NCI-H1930 (cell line): ENCODE data around the gene GPR34.
"Not testable (repeated sequence)": the region's sequence is repeated elsewhere in the genome, so short reads cannot be mapped to it uniquely, and the experiment has no call there.

Source experiments
- DNase-seq, 2 experiments: peaks; one replicate each; lab custom pipeline; 2025; lab: John Stamatoyannopoulos, UW

Gene GPR34, protein sequence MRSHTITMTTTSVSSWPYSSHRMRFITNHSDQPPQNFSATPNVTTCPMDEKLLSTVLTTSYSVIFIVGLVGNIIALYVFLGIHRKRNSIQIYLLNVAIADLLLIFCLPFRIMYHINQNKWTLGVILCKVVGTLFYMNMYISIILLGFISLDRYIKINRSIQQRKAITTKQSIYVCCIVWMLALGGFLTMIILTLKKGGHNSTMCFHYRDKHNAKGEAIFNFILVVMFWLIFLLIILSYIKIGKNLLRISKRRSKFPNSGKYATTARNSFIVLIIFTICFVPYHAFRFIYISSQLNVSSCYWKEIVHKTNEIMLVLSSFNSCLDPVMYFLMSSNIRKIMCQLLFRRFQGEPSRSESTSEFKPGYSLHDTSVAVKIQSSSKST

DNA sequence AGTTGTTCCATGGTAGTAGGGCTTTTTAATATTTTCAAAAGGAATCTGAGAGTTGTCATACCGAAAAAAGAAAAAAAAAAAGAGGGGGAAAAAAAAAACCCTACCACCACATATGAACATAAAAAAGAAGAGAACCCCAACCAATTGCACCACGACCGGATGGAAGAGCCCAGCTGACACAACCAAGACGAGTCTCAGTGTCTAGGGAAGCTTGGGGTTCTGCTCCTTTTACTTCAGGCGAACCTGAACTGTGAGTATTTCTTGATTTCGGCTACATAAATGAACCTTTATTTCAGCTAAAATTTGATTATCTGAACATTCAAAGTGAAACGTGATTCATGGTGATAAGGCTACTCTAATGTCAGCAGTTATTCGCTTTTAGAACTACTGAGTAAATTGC is at the start of gene GPR34:
TSS of gene GPR34 (plus strand) at position 139 of the 400 bp plus-strand sequence. CDS start 6,661 bp downstream, outside the sequence.
- DNase-seq = no peak

DNA sequence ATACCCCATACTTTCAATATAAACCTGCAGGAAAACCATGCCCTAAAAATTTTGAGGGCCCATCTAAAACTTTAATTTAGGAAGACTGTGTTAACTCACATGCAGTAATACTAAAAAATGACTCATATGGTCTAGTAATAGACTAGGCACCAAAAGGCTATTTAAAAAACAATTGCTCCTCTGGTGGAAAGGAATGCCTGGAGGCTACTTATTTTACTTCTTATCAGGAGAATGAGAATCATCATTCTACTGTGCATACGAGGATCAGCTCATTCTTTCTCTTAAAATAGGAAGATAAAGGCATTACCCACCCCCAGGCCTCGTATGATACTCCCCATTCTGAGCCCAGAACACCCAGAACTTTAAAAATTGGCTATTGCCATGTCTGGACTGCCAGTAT is 42.6 kb upstream of the GPR34 start:
- not testable (repeated sequence) for DNase-seq

- DNase-seq = no peak
These were observed 35.6 kb upstream of the GPR34 start for GRCh38 chrX:41653125-41653524.

DNA sequence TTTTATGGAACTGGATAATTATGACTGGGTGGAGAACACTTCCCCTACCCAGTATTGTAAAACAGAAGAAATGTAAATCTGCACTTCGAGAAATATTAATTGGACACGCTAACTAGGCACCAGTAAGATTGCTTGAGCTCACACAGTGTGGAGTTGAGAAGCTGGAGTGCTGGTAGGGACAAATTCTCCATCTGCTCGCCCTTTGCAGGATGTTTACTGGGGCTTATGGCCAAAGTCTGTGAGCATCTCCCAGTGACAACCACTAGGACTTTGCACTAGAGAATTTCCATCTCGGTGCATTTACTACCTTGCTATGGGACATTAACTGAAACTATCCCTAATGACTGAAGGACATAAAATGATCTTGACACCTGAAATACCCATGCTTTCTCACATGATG is 33.7 kb upstream of the GPR34 start:
- DNase-seq = no peak

DNA sequence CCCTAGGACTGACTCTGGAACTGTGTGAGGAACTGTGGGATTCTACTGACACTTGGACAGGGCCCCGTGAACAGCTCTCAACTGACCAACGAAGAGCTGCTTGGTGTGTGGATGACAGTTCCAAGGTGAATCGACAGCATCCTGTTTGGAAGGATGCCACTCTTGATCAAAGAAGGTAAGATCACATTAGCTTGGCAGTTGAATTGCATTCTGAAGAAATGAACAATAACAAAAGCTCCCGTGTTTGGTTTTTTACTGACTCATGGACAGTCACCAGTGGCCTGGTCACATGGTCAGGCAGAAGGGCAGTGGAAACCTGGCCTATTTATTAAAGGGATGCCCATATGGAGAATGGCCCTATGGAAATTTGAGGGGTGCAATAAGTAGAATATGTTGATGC is 33.1 kb upstream of the GPR34 start:
- no peak for DNase-seq

DNA sequence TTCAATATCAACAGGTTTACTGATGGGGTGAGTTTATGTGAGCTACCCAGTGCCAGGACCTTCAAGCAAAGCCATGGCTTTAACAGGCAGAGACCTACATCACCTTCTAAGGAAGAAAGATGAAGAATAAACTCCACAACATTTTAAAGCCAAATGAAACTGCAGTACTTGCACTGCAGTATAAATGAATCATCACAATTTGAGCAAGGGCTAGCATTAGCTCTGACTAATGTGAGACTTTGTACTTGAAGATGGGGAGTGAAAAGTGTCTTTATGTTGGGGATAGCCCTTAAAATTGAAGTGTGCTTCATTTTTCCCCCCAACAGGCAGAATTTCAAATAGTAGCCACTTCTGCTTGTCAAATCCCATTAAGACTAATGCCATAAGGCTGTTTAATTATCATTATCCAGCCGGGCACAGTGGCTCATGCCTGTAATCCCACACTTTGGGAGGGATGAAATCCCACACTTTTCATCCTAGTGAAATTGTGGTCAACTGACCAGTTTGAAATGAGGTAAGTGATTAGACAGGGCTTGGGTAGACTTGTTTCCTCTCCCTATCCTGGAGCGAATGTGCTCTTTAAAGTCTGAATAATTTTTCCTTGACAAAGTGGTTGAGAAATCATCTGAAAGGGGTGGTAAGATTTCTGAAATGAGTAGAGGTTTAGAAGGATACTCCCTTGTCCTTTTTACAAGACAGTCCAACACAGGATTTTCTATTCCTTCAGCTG is 27.2 kb upstream of the GPR34 start:
- no peak for DNase-seq

DNA sequence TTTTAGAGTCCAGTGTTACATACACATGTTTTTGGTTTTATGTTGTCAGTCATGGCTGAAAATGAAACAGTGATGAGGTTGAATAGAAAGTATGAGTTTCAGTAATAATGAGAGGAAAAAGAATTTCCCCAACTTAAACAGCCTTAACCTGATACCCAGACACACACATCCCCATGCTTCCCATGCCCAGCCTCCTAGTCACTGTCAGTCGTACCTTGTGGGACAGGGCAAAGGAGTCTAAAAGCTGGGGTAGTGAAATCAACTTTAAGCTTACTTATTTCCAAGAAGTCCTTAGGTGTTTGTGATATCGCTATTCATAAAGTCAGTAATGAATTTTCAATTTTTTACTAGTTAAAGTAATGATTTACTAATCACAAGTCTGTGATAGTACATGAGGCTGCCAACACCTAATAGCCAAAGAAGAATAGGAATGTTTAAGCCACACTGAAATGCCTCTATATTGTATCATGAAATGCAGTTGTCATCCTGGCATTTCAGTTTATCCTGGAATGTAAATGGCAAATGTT is 24.3 kb upstream of the GPR34 start:
- no peak for DNase-seq

- DNase-seq = no peak
These were observed 23.9 kb upstream of the GPR34 start for GRCh38 chrX:41664908-41665307.

DNA sequence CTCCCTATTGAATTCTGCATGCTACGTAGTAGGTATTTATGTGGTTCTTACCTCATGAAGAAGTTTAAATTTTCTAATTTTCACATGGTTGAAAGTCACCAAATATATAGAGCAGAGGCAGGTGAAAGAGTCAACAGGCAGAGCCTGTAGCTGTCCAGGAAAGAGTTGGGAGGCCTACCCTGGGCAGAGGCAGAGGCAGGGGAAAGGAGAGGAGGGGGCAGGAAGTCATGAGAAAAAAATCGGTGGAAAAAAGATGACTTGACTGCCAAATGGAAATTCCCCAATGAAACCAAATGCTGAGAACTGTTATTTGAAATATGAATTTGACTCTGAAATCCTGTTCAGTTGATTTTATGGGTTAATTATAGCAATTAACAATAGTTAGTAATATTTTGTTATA is 23.1 kb upstream of the GPR34 start:
- no peak for DNase-seq

DNA sequence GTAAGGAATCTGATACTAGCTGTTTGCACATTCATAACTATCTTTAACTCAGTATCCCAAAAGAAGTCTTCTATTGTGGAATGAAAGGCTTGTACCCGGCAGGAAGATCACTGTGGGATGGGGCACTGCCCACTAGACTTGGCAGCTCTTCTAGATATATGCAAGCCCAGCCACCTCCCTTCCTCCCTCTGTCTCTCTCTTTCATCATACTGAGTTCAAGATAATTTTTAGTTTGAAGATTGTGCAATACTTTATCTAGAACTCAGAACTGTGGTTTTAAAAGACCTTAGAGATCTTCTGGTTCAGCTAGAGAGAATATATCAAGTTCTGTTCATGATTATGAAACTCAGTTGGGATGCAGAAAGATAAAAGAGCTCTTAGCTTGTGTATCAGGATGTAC is 22.5 kb upstream of the GPR34 start:
- DNase-seq = no peak

GRCh38 chrX:41667631-41668030 is 21.1 kb upstream of the GPR34 start:
- DNase-seq = no peak

GRCh38 chrX:41670112-41670511 is 18.7 kb upstream of the GPR34 start:
- DNase-seq = no peak

- DNase-seq = no peak
These were observed 17.7 kb upstream of the GPR34 start for GRCh38 chrX:41671082-41671481.

DNA sequence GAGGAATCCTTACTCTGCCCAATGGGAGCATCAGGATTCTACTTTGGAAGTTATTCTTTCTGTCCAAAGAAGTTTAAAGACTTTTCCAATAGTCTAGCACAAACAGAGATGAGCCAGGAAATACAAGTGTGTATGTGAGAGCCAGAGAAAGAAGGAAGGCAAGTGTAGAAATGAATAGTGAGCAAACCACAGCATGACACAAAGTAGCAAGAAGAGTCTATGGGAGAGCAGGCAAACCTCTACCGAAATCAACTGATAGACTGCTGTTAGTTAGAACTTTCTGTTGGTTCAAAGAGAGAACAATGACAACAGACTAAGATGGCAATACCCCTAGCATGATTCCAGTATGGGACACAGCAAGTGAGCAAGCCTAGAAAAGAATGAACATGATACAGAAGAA is 16.1 kb upstream of the GPR34 start:
- no peak for DNase-seq

DNA sequence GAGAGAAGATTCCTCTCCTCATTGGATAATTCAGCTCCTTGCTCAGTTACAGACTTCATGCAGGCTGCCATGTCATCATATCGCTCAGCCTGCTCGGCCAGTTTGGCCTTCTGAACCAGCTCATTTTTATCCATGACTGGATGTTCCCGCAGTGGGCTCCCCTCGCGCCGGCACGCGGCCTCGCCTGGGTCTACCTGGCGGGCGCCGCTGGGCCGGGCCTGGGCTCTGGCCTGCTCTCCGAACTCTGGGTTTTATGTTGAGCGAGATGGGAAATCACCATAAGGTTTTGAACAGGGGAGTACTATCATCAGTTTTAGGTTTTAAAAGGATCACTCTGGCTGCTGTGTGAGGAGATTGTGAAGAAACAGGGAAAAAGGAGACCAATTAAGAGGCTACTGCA is 12.4 kb upstream of the GPR34 start:
- DNase-seq = not testable (repeated sequence)

- DNase-seq = no peak
These were observed 11.4 kb upstream of the GPR34 start for GRCh38 chrX:41677183-41678060.

- no peak for DNase-seq
These were observed 4.6 kb upstream of the GPR34 start for GRCh38 chrX:41684138-41684537.

DNA sequence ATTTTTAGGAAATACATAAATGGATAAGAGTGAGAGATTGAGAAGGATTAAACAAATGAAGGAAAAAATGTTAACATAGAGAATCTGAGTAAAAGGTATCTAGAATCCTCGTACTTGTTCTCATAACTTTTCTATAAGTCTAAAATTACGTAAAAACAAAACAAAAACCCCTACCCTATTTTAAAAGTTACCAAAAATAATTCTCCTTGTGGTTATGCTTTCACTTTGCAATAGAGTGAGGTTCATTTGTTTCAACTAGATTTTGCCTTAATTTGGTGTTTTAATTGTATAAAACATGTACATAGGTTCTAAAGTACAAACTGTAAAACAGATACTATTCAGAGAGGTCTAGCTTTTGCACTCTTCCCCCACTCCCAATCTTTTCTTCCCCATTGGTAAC is 3.8 kb upstream of the GPR34 start:
- no peak for DNase-seq

- DNase-seq = no peak
These were observed 2.0 kb upstream of the GPR34 start for GRCh38 chrX:41686788-41687187.

GRCh38 chrX:41688156-41688555 is 617 bp upstream of the GPR34 start:
- no peak for DNase-seq

GRCh38 chrX:41689711-41690110 is 938 bp downstream of the GPR34 start:
- no peak for DNase-seq

- DNase-seq = no peak
These were observed 3.5 kb downstream of the GPR34 start for GRCh38 chrX:41692162-41692749.
